Right lobe of liver (tissue), 6 donors: Measurements from ENCODE around the gene CDYL. TPM values are rescaled to one million over a fixed set of nuclear protein-coding genes. Genes with fewer than 3 reads are reported as not detected.

Experiments
- ATAC-seq, 4 donors: fragments of 200-7000 bp; cut with Tn5 transposase; one replicate each; pipeline ENCODE4 v1.9.1; 2020; ENCODE audit warnings: mild to moderate bottlenecking in 4 of 4, moderate library complexity in 4 of 4
- DNase-seq, 3 donors: peaks; one replicate each; pipeline ENCODE4 v3.0.0-alpha.2; 2020
- H3K27ac ChIP-seq, 3 donors: fragments of 200-600 bp; one replicate each; pipeline ENCODE4 v1.8.0; 2022
- H3K27me3 ChIP-seq, 2 donors: fragments of 200-600 bp; one replicate each; pipeline ENCODE4 v1.8.0; 2022
- H3K36me3 ChIP-seq, 4 donors: fragments of 200-600 bp; sonication (generic) in 1 of 4; one replicate each; pipeline versions ENCODE4 v1.5.1 to v1.8.0; 2017 to 2022; ENCODE audit warnings: control low read depth in 1 of 4
- H3K4me1 ChIP-seq, 4 donors: fragments of 200-600 bp; sonication (generic) in 1 of 4; one replicate each; pipeline versions ENCODE4 v1.5.1 to v1.8.0; 2017 to 2022; ENCODE audit warnings: control low read depth in 1 of 4
- H3K4me3 ChIP-seq, 3 donors: fragments of 200-600 bp; one replicate each; pipeline ENCODE4 v1.8.0; 2022
- H3K9me3 ChIP-seq, 4 donors: fragments of 200-600 bp; sonication (generic) in 1 of 4; one replicate each; pipeline versions ENCODE4 v1.5.1 to v1.8.0; 2017 to 2022; ENCODE audit warnings: control low read depth in 1 of 4
- POLR2A ChIP-seq: fragments of 450-650 bp; IDR thresholded peaks from one replicate; pipeline ENCODE4 v1.6.1; 2017; ENCODE audit warnings: antibody characterized with exemption, mild to moderate bottlenecking
- WGBS: methylation state at CpG from one replicate; pipeline ENCODE4 v1.1.6; 2018; ENCODE audit warnings: low coverage, low lambda C conversion rate; ENCODE audit not compliant: insufficient coverage; ENCODE audit errors: missing lambda C conversion rate; 5-methylcytosine and 5-hydroxymethylcytosine counted together
- intact Hi-C, 2 donors: fragments of 100-400 bp; cut with DNase I; formaldehyde crosslinking; loops; one replicate each; pipeline versions ENCODE4 v1.11.2 to v1.14.1; 2022
- total RNA-seq, 6 experiments: library from RNA; depleted of rRNA in 2 of 6; stranded (reverse); fragments of >200 nt in 2 of 6; fragmentation: NEBNext Ultra II Directional in 3 of 6; extraction: Animal tissue kit (Norgen Biotek cat#: 25700) in 3 of 6; gene quantifications; one replicate each; pipeline versions ENCODE4 v1.1.0 to v1.2.4, GENCODE V29; 2016 to 2023
- TF ChIP-seq, protein P1 (sequence below), 4 donors: fragments of 200-600 bp in 3 of 4; fragments of 450-650 bp in 1 of 4; IDR thresholded peaks; one replicate each; pipeline versions ENCODE4 v1.5.1 to v1.8.0; 2016 to 2022; ENCODE audit warnings: antibody characterized with exemption in 4 of 4, mild to moderate bottlenecking in 2 of 4
- donor health status: DM: no; HTN: yes; CAD: no.
- donor health status: DM: no; HTN: no; CAD: no.
- donor health status: DM: no; HTN: no; CAD: no.
- donor health status: DM: no; HTN: yes; CAD: no.
- donor health status: DM: no; HTN: yes; CAD: no.

CDYL gene
- total RNA-seq, 6 experiments from 2014 or later = 5.0 to 16.1 (median 13.1) TPM

DNA sequence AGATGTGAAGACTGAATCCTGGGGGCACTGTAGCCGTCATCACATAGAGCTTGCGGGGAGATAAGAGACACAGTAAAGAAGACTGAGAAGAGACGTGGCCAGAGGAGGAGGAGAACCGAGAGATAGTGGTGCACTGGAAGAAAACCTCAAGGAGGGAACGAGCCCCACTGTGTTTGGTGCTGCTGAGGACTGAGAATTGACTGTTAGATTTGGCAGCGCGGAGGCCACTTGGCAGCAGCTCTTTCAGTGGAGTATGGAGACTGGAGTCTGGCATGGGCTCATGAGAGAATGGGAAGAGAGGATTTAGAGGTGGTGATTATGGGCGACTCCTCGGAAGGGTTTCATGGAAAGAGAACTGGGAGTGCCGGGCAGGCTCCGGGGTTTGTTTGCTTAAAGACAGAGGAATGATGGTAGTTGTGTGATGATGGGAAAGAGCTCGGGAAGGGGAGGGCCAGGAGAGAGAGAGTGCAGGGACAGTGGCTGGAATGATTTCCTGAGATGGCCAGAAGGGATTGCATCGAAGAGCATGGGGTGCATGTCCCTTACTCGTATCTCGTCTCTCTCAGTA, 18.0 kb downstream of the CDYL start:
- intact Hi-C loops = no loop called here
- no peaks in the 10 kb centered on the region for H3K27me3 ChIP-seq
- no peak for TF ChIP-seq POLR2A
- TF ChIP-seq, protein P1, sequence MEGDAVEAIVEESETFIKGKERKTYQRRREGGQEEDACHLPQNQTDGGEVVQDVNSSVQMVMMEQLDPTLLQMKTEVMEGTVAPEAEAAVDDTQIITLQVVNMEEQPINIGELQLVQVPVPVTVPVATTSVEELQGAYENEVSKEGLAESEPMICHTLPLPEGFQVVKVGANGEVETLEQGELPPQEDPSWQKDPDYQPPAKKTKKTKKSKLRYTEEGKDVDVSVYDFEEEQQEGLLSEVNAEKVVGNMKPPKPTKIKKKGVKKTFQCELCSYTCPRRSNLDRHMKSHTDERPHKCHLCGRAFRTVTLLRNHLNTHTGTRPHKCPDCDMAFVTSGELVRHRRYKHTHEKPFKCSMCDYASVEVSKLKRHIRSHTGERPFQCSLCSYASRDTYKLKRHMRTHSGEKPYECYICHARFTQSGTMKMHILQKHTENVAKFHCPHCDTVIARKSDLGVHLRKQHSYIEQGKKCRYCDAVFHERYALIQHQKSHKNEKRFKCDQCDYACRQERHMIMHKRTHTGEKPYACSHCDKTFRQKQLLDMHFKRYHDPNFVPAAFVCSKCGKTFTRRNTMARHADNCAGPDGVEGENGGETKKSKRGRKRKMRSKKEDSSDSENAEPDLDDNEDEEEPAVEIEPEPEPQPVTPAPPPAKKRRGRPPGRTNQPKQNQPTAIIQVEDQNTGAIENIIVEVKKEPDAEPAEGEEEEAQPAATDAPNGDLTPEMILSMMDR (IDR thresholded peaks at IDR 0.05) = no peak
- no peak overlapping the region for H3K27ac ChIP-seq
- WGBS = 62% methylated on average over 13 of the region's 15 CpGs
- H3K36me3 ChIP-seq = no peaks in the 10 kb centered on the region
- DNase-seq = no peak
- no peak for ATAC-seq
- no peaks in the 10 kb centered on the region for H3K9me3 ChIP-seq
- no peak overlapping the region for H3K4me3 ChIP-seq
- H3K4me1 ChIP-seq = no peaks in the 10 kb centered on the region

DNA sequence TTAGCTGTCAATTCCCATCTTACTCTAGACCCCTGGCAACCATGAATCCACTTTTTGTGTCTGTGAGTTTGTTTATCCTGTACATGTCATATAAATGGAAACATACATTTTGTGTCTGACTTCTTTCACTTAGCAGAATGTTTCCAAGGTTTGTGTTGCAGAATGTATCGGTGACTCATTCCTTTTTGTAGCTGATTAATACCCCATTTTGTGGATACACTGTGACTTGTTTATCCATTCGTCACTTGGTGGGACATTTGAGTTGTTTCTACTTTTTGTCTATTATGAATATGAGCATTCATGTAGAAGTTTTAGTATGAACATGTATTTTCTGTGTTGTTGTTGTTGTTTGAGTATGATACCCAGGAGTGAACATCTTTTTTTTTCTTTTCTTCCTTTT, 21.4 kb downstream of the CDYL start:
- DNase-seq (no peak), ATAC-seq (no peak)
- peaks cover 0 to 7% (median 0%) of the 10 kb centered on the region in 4 donors for H3K9me3 ChIP-seq
- intact Hi-C loops = no loop called here
- TF ChIP-seq POLR2A = no peak
- TF ChIP-seq, protein P1 (IDR thresholded peaks at IDR 0.05) = no peak
- no peak overlapping the region for H3K27ac ChIP-seq
- H3K27me3 ChIP-seq = no peaks in the 10 kb centered on the region
- H3K4me3 ChIP-seq = no peak overlapping the region
- H3K4me1 ChIP-seq = no peaks in the 10 kb centered on the region
- WGBS = 83% methylated on average over 2 of the region's 2 CpGs
- H3K36me3 ChIP-seq = no peaks in the 10 kb centered on the region

DNA sequence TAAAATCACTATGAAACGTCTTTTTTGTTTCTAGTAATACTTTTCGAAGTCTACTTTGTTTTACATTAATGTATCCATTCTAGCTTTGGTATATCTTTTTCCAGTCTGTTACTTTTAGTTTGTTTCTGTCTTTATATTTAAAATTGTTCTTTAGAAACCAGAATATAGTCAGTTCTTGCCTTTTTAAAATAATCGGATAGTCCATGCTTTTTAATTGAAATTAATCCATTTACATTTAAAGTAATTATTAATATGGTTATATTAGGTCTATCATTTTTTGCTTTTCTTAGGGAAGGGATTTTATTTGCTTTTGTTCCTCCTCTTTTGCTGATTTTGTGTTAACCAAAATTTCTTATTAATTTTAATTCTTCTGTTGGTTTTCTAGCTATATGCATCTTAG, 23.7 kb downstream of the CDYL start:
- Histone ChIP-seq H3K9me3 (peaks cover 0 to 7% (median 0%) of the 10 kb centered on the region in 4 donors), H3K4me1 (no peaks in the 10 kb centered on the region), H3K27me3 (no peaks in the 10 kb centered on the region), H3K36me3 (no peaks in the 10 kb centered on the region), H3K27ac (no peak overlapping the region), H3K4me3 (no peak overlapping the region)
- ATAC-seq (no peak), DNase-seq (no peak)
- intact Hi-C loops = no loop called here
- TF ChIP-seq, protein P1 (IDR thresholded peaks at IDR 0.05) = no peak
- TF ChIP-seq POLR2A = no peak
- WGBS = 94% methylated on average over 3 of the region's 3 CpGs

DNA sequence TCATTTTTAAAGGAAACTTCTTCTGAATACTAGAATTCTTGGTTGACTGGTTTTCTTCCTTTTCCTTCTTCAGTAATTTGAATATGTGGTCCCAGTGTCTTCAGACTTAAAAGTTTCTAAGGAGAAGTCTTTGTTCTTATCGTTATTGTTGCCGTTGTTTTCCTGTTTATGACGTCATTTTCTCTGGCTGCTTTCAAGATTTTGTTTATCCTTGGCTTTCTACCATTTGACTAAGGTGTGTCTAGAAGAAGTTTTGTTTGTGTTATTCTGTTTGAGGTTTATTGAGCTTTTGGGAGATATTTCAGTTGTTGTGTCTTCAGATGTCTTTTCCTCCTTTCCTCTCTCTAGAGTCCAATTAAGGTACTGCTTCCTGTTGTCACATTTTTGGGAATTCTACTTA, 24.5 kb downstream of the CDYL start:
- no peak for ATAC-seq
- intact Hi-C loops = no loop called here

More for the DNA sequence above, 24.5 kb downstream of the CDYL start:
- WGBS = 61% methylated on average over 3 of the region's 3 CpGs
- H3K27me3 ChIP-seq = no peaks in the 10 kb centered on the region
- H3K4me1 ChIP-seq = no peaks in the 10 kb centered on the region
- TF ChIP-seq, protein P1 (IDR thresholded peaks at IDR 0.05) = no peak
- TF ChIP-seq POLR2A = no peak
- DNase-seq = no peak
- peaks cover 0 to 7% (median 0%) of the 10 kb centered on the region in 4 donors for H3K9me3 ChIP-seq
- no peaks in the 10 kb centered on the region for H3K36me3 ChIP-seq
- no peak overlapping the region for H3K4me3 ChIP-seq
- no peak overlapping the region for H3K27ac ChIP-seq
